ENCODE data around the gene MATN1.

Gene MATN1

GRCh38 chr1:30704765-30705509 is 18.4 kb downstream of the MATN1 start:
- Histone ChIP-seq H3K27me3 (ENCODE audit: control insufficient read depth, insufficient read depth, low read length) (no peaks in the 10 kb centered on the region), H3K4me3 (ENCODE audit: low read depth, low read length) (no peak overlapping the region), H3K9ac (ENCODE audit: low read depth, low read length) (no peak overlapping the region), H3K36me3 (ENCODE audit: control insufficient read depth, insufficient read depth, low read length) (no peaks in the 10 kb centered on the region), H3K9me3 (ENCODE audit: control insufficient read depth, insufficient read depth, low read length) (no peaks in the 10 kb centered on the region), H3K4me1 (ENCODE audit: control insufficient read depth, insufficient read depth, low read length) (peaks cover 2% of the 10 kb centered on the region)

GRCh38 chr1:30704271-30704670 is 19.1 kb downstream of the MATN1 start:
- no peaks in the 10 kb centered on the region for H3K9me3 ChIP-seq (ENCODE audit: control insufficient read depth, insufficient read depth, low read length)
- no peaks in the 10 kb centered on the region for H3K36me3 ChIP-seq (ENCODE audit: control insufficient read depth, insufficient read depth, low read length)
- no peak overlapping the region for H3K9ac ChIP-seq (ENCODE audit: low read depth, low read length)
- no peaks in the 10 kb centered on the region for H3K27me3 ChIP-seq (ENCODE audit: control insufficient read depth, insufficient read depth, low read length)
- H3K4me1 ChIP-seq (ENCODE audit: control insufficient read depth, insufficient read depth, low read length) = peaks cover 2% of the 10 kb centered on the region
- H3K4me3 ChIP-seq (ENCODE audit: low read depth, low read length) = no peak overlapping the region

GRCh38 chr1:30702823-30703222 is 20.6 kb downstream of the MATN1 start:
- Histone ChIP-seq H3K4me1 (ENCODE audit: control insufficient read depth, insufficient read depth, low read length) (peaks cover under 1% of the 10 kb centered on the region), H3K9me3 (ENCODE audit: control insufficient read depth, insufficient read depth, low read length) (no peaks in the 10 kb centered on the region), H3K9ac (ENCODE audit: low read depth, low read length) (no peak overlapping the region), H3K27me3 (ENCODE audit: control insufficient read depth, insufficient read depth, low read length) (no peaks in the 10 kb centered on the region), H3K4me3 (ENCODE audit: low read depth, low read length) (no peak overlapping the region), H3K36me3 (ENCODE audit: control insufficient read depth, insufficient read depth, low read length) (no peaks in the 10 kb centered on the region)

GRCh38 chr1:30701258-30701633 is 22.1 kb downstream of the MATN1 start:
- Histone ChIP-seq H3K36me3 (ENCODE audit: control insufficient read depth, insufficient read depth, low read length) (no peaks in the 10 kb centered on the region), H3K9me3 (ENCODE audit: control insufficient read depth, insufficient read depth, low read length) (no peaks in the 10 kb centered on the region), H3K4me3 (ENCODE audit: low read depth, low read length) (no peak overlapping the region), H3K27me3 (ENCODE audit: control insufficient read depth, insufficient read depth, low read length) (no peaks in the 10 kb centered on the region), H3K9ac (ENCODE audit: low read depth, low read length) (no peak overlapping the region), H3K4me1 (ENCODE audit: control insufficient read depth, insufficient read depth, low read length) (no peaks in the 10 kb centered on the region)

GRCh38 chr1:30700528-30701257 is 22.7 kb downstream of the MATN1 start:
- Histone ChIP-seq H3K27me3 (ENCODE audit: control insufficient read depth, insufficient read depth, low read length) (no peaks in the 10 kb centered on the region), H3K4me1 (ENCODE audit: control insufficient read depth, insufficient read depth, low read length) (no peaks in the 10 kb centered on the region), H3K9ac (ENCODE audit: low read depth, low read length) (no peak overlapping the region), H3K9me3 (ENCODE audit: control insufficient read depth, insufficient read depth, low read length) (no peaks in the 10 kb centered on the region), H3K36me3 (ENCODE audit: control insufficient read depth, insufficient read depth, low read length) (no peaks in the 10 kb centered on the region), H3K4me3 (ENCODE audit: low read depth, low read length) (no peak overlapping the region)

- no peaks in the 10 kb centered on the region for H3K9me3 ChIP-seq (ENCODE audit: control insufficient read depth, insufficient read depth, low read length)
- H3K27me3 ChIP-seq (ENCODE audit: control insufficient read depth, insufficient read depth, low read length) = no peaks in the 10 kb centered on the region
- H3K4me1 ChIP-seq (ENCODE audit: control insufficient read depth, insufficient read depth, low read length) = no peaks in the 10 kb centered on the region
- no peak overlapping the region for H3K4me3 ChIP-seq (ENCODE audit: low read depth, low read length)
- H3K36me3 ChIP-seq (ENCODE audit: control insufficient read depth, insufficient read depth, low read length) = no peaks in the 10 kb centered on the region
- no peak overlapping the region for H3K9ac ChIP-seq (ENCODE audit: low read depth, low read length)
These were observed 23.6 kb downstream of the MATN1 start for GRCh38 chr1:30699762-30700161.

GRCh38 chr1:30698401-30698981 is 24.9 kb downstream of the MATN1 start:
- Histone ChIP-seq H3K27me3 (ENCODE audit: control insufficient read depth, insufficient read depth, low read length) (no peaks in the 10 kb centered on the region), H3K9me3 (ENCODE audit: control insufficient read depth, insufficient read depth, low read length) (no peaks in the 10 kb centered on the region), H3K9ac (ENCODE audit: low read depth, low read length) (no peak overlapping the region), H3K4me1 (ENCODE audit: control insufficient read depth, insufficient read depth, low read length) (no peaks in the 10 kb centered on the region), H3K36me3 (ENCODE audit: control insufficient read depth, insufficient read depth, low read length) (no peaks in the 10 kb centered on the region), H3K4me3 (ENCODE audit: low read depth, low read length) (no peak overlapping the region)

GRCh38 chr1:30697571-30698376 is 25.6 kb downstream of the MATN1 start:
- no peaks in the 10 kb centered on the region for H3K4me1 ChIP-seq (ENCODE audit: control insufficient read depth, insufficient read depth, low read length)
- H3K9ac ChIP-seq (ENCODE audit: low read depth, low read length) = no peak overlapping the region
- no peaks in the 10 kb centered on the region for H3K27me3 ChIP-seq (ENCODE audit: control insufficient read depth, insufficient read depth, low read length)
- H3K9me3 ChIP-seq (ENCODE audit: control insufficient read depth, insufficient read depth, low read length) = no peaks in the 10 kb centered on the region
- no peaks in the 10 kb centered on the region for H3K36me3 ChIP-seq (ENCODE audit: control insufficient read depth, insufficient read depth, low read length)
- no peak overlapping the region for H3K4me3 ChIP-seq (ENCODE audit: low read depth, low read length)

- no peaks in the 10 kb centered on the region for H3K36me3 ChIP-seq (ENCODE audit: control insufficient read depth, insufficient read depth, low read length)
- no peaks in the 10 kb centered on the region for H3K9me3 ChIP-seq (ENCODE audit: control insufficient read depth, insufficient read depth, low read length)
- no peaks in the 10 kb centered on the region for H3K4me1 ChIP-seq (ENCODE audit: control insufficient read depth, insufficient read depth, low read length)
- no peaks in the 10 kb centered on the region for H3K27me3 ChIP-seq (ENCODE audit: control insufficient read depth, insufficient read depth, low read length)
- H3K4me3 ChIP-seq (ENCODE audit: low read depth, low read length) = no peak overlapping the region
- H3K9ac ChIP-seq (ENCODE audit: low read depth, low read length) = no peak overlapping the region
These were observed 26.6 kb downstream of the MATN1 start for GRCh38 chr1:30696831-30697230.

GRCh38 chr1:30695439-30695841 is 27.9 kb downstream of the MATN1 start:
- H3K4me3 ChIP-seq (ENCODE audit: low read depth, low read length) = no peak overlapping the region
- H3K9me3 ChIP-seq (ENCODE audit: control insufficient read depth, insufficient read depth, low read length) = no peaks in the 10 kb centered on the region
- peaks cover under 1% of the 10 kb centered on the region for H3K4me1 ChIP-seq (ENCODE audit: control insufficient read depth, insufficient read depth, low read length)
- no peaks in the 10 kb centered on the region for H3K36me3 ChIP-seq (ENCODE audit: control insufficient read depth, insufficient read depth, low read length)
- H3K9ac ChIP-seq (ENCODE audit: low read depth, low read length) = no peak overlapping the region
- no peaks in the 10 kb centered on the region for H3K27me3 ChIP-seq (ENCODE audit: control insufficient read depth, insufficient read depth, low read length)

GRCh38 chr1:30694280-30695175 is 28.9 kb downstream of the MATN1 start:
- peaks cover 3% of the 10 kb centered on the region for H3K4me1 ChIP-seq (ENCODE audit: control insufficient read depth, insufficient read depth, low read length)
- no peak overlapping the region for H3K9ac ChIP-seq (ENCODE audit: low read depth, low read length)
- H3K27me3 ChIP-seq (ENCODE audit: control insufficient read depth, insufficient read depth, low read length) = no peaks in the 10 kb centered on the region
- H3K36me3 ChIP-seq (ENCODE audit: control insufficient read depth, insufficient read depth, low read length) = no peaks in the 10 kb centered on the region
- no peak overlapping the region for H3K4me3 ChIP-seq (ENCODE audit: low read depth, low read length)
- no peaks in the 10 kb centered on the region for H3K9me3 ChIP-seq (ENCODE audit: control insufficient read depth, insufficient read depth, low read length)
